Measurements from ENCODE around the gene RPTOR. TPM values are rescaled to one million over a fixed set of nuclear protein-coding genes. Genes with fewer than 3 reads are reported as not detected.
A peak's percentile ranks its signal among the peaks of the same experiment; 100 is the strongest.

Gene RPTOR
- total RNA-seq, 2 experiments from 2014 or later: 45.3 to 49.1 TPM

- H3K4me1 Mint-ChIP-seq (ENCODE audit: low read depth): peaks cover 60% of the 10 kb centered on the region
- H3K4me3 Mint-ChIP-seq: no peak overlapping the region
- H3K9me3 Mint-ChIP-seq: no peaks in the 10 kb centered on the region
- H3K36me3 Mint-ChIP-seq (ENCODE audit: low read depth): peaks cover 46% of the 10 kb centered on the region
- DNase-seq (no peak), ATAC-seq (no peak)
- TF ChIP-seq, protein P1, sequence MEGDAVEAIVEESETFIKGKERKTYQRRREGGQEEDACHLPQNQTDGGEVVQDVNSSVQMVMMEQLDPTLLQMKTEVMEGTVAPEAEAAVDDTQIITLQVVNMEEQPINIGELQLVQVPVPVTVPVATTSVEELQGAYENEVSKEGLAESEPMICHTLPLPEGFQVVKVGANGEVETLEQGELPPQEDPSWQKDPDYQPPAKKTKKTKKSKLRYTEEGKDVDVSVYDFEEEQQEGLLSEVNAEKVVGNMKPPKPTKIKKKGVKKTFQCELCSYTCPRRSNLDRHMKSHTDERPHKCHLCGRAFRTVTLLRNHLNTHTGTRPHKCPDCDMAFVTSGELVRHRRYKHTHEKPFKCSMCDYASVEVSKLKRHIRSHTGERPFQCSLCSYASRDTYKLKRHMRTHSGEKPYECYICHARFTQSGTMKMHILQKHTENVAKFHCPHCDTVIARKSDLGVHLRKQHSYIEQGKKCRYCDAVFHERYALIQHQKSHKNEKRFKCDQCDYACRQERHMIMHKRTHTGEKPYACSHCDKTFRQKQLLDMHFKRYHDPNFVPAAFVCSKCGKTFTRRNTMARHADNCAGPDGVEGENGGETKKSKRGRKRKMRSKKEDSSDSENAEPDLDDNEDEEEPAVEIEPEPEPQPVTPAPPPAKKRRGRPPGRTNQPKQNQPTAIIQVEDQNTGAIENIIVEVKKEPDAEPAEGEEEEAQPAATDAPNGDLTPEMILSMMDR (IDR thresholded peaks at IDR 0.05): no peak
- H3K27ac Mint-ChIP-seq: no peak overlapping the region
- intact Hi-C loops (cut with micrococcal nuclease): no loop called here
- ChIA-PET CTCF (interaction anchor here (1.5 kb wide), 1 partner anchor 145 kb away, joined by 3 read pairs; no protein-coding TSS in a partner anchor), POLR2A (no interaction called here)
- no peaks in the 10 kb centered on the region for H3K27me3 Mint-ChIP-seq
These were observed 209.2 kb downstream of the RPTOR start for GRCh38 chr17:80753685-80754345.

DNA sequence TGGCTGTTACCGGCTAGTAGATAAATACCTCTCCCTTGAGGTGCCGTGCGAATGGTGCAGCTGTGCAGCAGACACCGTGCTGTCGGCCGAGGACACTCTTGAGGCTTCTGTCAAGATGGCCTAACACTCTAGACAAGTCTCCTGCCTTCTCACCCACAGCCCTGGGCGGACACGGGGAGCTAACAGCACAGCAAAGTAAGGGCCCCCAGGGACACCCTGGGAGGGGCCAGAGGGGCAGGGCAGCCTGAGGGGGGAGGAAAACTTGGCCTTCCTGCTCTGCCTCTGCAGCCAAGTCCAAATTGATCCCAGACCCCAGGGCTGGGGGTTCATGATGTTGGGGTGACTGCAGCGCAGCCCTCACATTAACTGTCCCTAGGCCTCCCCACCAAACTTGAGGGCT, 210.2 kb downstream of the RPTOR start:
- no peaks in the 10 kb centered on the region for H3K9me3 Mint-ChIP-seq
- ChIA-PET POLR2A (interaction anchor here (0.6 to 1.3 kb wide), 2 partner anchors 25 to 31 kb away, joined by 3 read pairs; no protein-coding TSS in a partner anchor), CTCF (interaction anchor here (0.7 to 1.5 kb wide), 3 partner anchors 10 to 144 kb away, joined by 3 to 4 read pairs (median 3); no protein-coding TSS in a partner anchor)
- TF ChIP-seq, protein P1 (IDR thresholded peaks at IDR 0.05): no peak
- peaks cover 55% of the 10 kb centered on the region for H3K36me3 Mint-ChIP-seq (ENCODE audit: low read depth)
- H3K4me3 Mint-ChIP-seq: no peak overlapping the region
- H3K27ac Mint-ChIP-seq: peak overlapping the region; percentile 6
- no peak for ATAC-seq
- peaks cover 69% of the 10 kb centered on the region for H3K4me1 Mint-ChIP-seq (ENCODE audit: low read depth)
- DNase-seq: no peak
- H3K27me3 Mint-ChIP-seq: no peaks in the 10 kb centered on the region
- intact Hi-C loops (cut with micrococcal nuclease): no loop called here

GRCh38 chr17:80755650-80756405, 211.2 kb downstream of the RPTOR start:
- peak; percentile 43 for DNase-seq
- intact Hi-C loops (cut with micrococcal nuclease): no loop called here
- Mint-ChIP-seq H3K9me3 (no peaks in the 10 kb centered on the region), H3K4me3 (no peak overlapping the region), H3K4me1 (ENCODE audit: low read depth) (peaks cover 69% of the 10 kb centered on the region), H3K36me3 (ENCODE audit: low read depth) (peaks cover 57% of the 10 kb centered on the region), H3K27ac (peak overlapping the region; percentile 70), H3K27me3 (no peaks in the 10 kb centered on the region)
- POLR2A ChIA-PET: interaction anchor here (1.0 to 1.3 kb wide), 2 partner anchors 19 to 30 kb away, joined by 3 read pairs; no protein-coding TSS in a partner anchor
- peak; percentile 34 for ATAC-seq
- TF ChIP-seq, protein P1 (IDR thresholded peaks at IDR 0.05): peak; percentile 22
- CTCF ChIA-PET: interaction anchor here (0.7 to 1.3 kb wide), 4 partner anchors 11 to 54 kb away, joined by 3 to 4 read pairs (median 3); no protein-coding TSS in a partner anchor

- ATAC-seq (peak; percentile 25), DNase-seq (peak; percentile 66)
- H3K27ac Mint-ChIP-seq: peak overlapping the region; percentile 96
- peak overlapping the region; percentile 37 for H3K4me3 Mint-ChIP-seq
- intact Hi-C loops (cut with micrococcal nuclease): no loop called here
- H3K27me3 Mint-ChIP-seq: no peaks in the 10 kb centered on the region
- TF ChIP-seq, protein P1 (IDR thresholded peaks at IDR 0.05): no peak
- peaks cover 70% of the 10 kb centered on the region for H3K4me1 Mint-ChIP-seq (ENCODE audit: low read depth)
- ChIA-PET POLR2A (interaction anchor here (1.0 to 1.1 kb wide), 3 partner anchors 26 to 104 kb away, joined by 3 read pairs; no protein-coding TSS in a partner anchor), CTCF (interaction anchor here (1.0 to 1.3 kb wide), 2 partner anchors 141 to 183 kb away, joined by 3 to 4 read pairs; no protein-coding TSS in a partner anchor)
- H3K9me3 Mint-ChIP-seq: no peaks in the 10 kb centered on the region
- H3K36me3 Mint-ChIP-seq (ENCODE audit: low read depth): peaks cover 57% of the 10 kb centered on the region
These were observed 214.1 kb downstream of the RPTOR start for GRCh38 chr17:80758481-80759376.

All from activated CD8-positive, alpha-beta T cell treated with anti-CD3 and anti-CD28 coated beads for 36 hours (primary cell).